GM12864 (cell line): ENCODE data around the gene NOL7.

Experiments
- DNase-seq: peaks from one replicate; pipeline ENCODE4 v3.0.0-alpha.2; 2011; ENCODE audit warnings: low read depth
- H3K4me3 ChIP-seq: 2 replicates; pipeline ENCODE4 v1.5.1; 2011; ENCODE audit warnings: mild to moderate bottlenecking, low read depth, low read length, control low read depth
- CTCF ChIP-seq: IDR thresholded peaks from 2 replicates; pipeline ENCODE4 v1.5.1; 2011; ENCODE audit warnings: low read depth, mild to moderate bottlenecking, moderate library complexity, low read length, control low read depth, inconsistent platforms; ENCODE audit errors: missing control alignments

The NOL7 gene

GRCh38 chr6:13573669-13574110 lies 41.4 kb upstream of the NOL7 start:
- DNase-seq = no peak
- TF ChIP-seq CTCF = no peak
- peak overlapping the region; percentile 80 for H3K4me3 ChIP-seq

GRCh38 chr6:13574149-13574570 lies 41.0 kb upstream of the NOL7 start:
- peak overlapping the region; percentile 80 for H3K4me3 ChIP-seq
- TF ChIP-seq CTCF = peak; percentile 51
- DNase-seq = peak; percentile 84

DNA sequence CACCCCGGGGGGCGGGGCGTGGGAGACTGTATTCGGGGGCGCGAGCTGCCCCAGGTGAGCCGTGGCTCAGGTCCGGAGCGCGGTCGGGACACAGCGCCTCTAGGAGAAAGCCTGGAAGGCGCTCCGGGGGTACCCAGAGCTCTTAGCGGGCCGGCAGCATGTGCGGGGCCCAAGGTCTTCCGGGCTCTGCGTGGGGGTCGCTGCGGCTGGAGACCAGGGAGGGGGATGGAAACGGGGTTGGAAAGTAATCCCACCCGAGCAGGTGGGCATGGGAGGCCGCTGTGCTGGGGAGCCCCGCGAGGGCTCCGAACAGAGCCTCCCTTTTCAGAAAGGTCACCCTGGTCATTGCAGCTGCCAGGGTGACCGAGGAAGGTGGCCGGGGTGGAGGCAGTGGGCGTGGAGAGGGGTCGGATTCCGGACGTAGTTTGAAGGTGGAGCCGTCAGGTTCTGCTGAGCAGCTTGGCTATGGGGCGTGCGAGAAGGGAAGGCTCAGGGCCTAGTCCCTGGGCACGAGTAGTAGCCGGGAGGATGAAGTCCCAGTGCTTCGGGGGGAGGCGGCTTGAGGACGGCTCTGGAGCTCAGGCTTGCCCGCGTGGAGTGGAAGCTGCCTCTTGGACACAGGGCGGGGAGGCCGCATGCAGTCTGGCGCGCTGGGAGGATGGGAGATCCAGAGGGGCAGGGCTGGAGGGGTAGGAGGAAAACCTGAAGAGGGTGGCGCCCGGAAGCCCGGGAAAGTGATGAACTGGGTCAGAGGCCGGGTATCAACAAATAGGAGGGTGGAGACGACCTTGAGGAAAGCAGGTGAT lies 40.4 kb upstream of the NOL7 start, which contains the start of gene SIRT5:
Gene SIRT5 (plus strand): TSS at position 31 of the 806 bp plus-strand sequence. CDS start 9,510 bp downstream, outside the sequence.
- no peak for TF ChIP-seq CTCF
- peak; percentile 65 for DNase-seq

DNA sequence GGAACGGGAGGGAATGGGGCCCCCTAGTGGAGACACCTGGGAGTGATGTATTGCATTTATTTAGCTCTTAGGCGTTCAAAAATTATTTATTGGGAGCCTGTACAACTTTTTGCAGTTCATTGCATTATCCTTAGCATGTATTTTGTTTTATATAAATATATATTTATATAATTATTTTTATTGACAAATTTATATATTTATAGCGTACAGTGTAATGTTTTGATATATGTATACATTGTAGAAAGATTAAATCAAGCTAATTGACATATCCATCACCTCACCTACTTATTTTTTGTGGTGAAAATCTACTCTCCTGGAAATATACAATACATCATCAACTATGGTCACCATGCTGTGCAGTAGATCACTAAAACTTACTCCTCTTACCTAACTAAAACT lies 39.8 kb upstream of the NOL7 start:
- no peak for DNase-seq
- H3K4me3 ChIP-seq = peak overlapping the region; percentile 80
- TF ChIP-seq CTCF = peak; percentile 79

More for the DNA sequence above, 40.4 kb upstream of the NOL7 start, which contains the start of gene SIRT5:
- peak within 1 kb of the TSS; percentile 80 for H3K4me3 ChIP-seq

GRCh38 chr6:13576017-13576416 lies 39.1 kb upstream of the NOL7 start:
- no peak for DNase-seq
- no peak overlapping the region for H3K4me3 ChIP-seq
- TF ChIP-seq CTCF = no peak

DNA sequence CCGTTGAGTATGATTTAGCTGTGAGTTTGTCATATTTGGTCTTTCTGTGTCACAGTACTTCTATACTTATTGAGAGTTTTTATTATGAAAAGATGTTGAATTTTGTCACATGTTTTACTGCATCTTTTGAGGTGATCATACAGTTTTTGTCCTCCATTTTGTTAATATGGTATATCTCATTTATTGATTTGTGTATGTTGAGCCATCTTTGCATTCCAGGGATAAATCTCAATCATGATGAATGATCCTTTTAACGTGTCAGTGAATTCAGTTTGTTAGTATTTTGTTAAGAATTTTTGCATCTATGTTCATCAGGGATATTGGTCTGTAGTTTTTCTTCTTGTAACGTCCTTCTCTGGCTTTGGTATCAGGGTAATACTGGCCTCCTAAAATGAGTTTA lies 37.2 kb upstream of the NOL7 start:
- no peak for DNase-seq
- no peak for TF ChIP-seq CTCF
- H3K4me3 ChIP-seq = no peak overlapping the region

- no peak overlapping the region for H3K4me3 ChIP-seq
- no peak for TF ChIP-seq CTCF
- DNase-seq = no peak
Observed at GRCh38 chr6:13579911-13580310, 35.2 kb upstream of the NOL7 start.
